Muscle layer of colon (tissue), 2 donors: ENCODE results near the gene SRF.
A peak's percentile ranks its signal among the peaks of the same experiment; 100 is the strongest.

Experiments used
- H3K27ac ChIP-seq: one replicate; pipeline ENCODE4 v1.7.0; 2013; ENCODE audit warnings: low read depth, mild to moderate bottlenecking, low read length, moderate library complexity
- H3K27me3 ChIP-seq, 2 donors: one replicate each; pipeline ENCODE4 v1.7.0; 2013; ENCODE audit warnings: low read length in 2 of 2, mild to moderate bottlenecking in 2 of 2; ENCODE audit not compliant: insufficient read depth in 2 of 2, control insufficient read depth in 1 of 2
- H3K36me3 ChIP-seq: one replicate; pipeline ENCODE4 v1.7.0; 2013; ENCODE audit warnings: mild to moderate bottlenecking, low read length; ENCODE audit not compliant: insufficient read depth
- H3K4me1 ChIP-seq: one replicate; pipeline ENCODE4 v1.7.0; 2013; ENCODE audit warnings: mild to moderate bottlenecking, low read length; ENCODE audit not compliant: insufficient read depth
- H3K4me3 ChIP-seq, 2 donors: one replicate each; pipeline ENCODE4 v1.7.0; 2013; ENCODE audit warnings: low read length in 2 of 2, low read depth in 1 of 2, mild to moderate bottlenecking in 1 of 2, moderate library complexity in 1 of 2
- H3K9ac ChIP-seq: one replicate; pipeline ENCODE4 v1.7.0; 2013; ENCODE audit warnings: low read length
- H3K9me3 ChIP-seq: one replicate; pipeline ENCODE4 v1.7.0; 2013; ENCODE audit warnings: mild to moderate bottlenecking, low read length
- donor health status: abdominal sarcoma.
- donor health status: Adenocarcinoma of cecum.

The SRF gene

DNA sequence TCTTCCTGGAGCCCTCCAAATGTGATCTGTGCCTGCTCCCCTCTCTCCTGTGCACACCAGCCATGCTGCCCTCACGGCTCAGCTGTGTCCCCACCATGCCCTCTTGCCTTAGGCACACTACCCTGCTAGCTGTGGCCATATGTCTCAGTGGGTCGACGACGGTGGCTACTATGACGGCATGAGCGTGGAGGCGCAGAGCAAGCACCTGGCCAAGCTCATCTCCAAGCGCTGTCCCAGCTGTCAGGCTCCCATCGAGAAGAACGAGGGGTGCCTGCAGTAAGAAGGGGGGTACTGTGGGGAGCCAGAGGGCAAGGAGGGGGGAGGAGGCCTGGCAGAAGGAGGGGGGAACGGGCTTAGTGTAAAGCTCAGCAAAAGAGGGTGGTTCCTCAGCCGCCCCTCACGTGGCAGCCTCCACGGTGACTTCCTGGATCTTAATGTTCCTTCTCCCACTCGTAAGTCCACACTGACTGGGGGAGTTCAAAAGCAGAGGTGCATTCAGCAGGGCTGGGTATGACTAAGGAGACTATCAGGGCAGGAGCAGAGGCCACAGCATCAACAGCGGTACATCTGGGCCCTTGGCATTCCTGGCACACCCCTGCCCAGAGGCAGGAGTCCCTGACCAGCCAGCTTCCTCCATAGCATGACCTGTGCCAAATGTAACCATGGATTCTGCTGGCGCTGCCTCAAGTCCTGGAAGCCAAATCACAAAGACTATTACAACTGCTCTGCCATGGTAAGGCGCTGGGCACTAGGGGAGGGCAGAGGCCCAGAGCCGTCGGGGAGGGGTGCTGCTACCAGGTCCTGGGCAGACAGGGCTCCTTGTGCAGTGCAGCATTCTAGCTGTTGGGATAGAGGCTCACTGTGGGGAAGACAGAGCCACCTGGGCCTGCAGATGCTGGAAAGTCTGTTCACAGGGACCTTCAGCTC lies 50.2 kb downstream of the SRF start:
- Histone ChIP-seq H3K9me3 (no peaks in the 10 kb centered on the region), H3K27ac (no peak overlapping the region), H3K9ac (no peak overlapping the region), H3K4me3 (no peak overlapping the region), H3K27me3 (no peaks in the 10 kb centered on the region), H3K36me3 (peaks cover 30% of the 10 kb centered on the region), H3K4me1 (no peaks in the 10 kb centered on the region)

GRCh38 chr6:43222418-43223059 lies 51.5 kb downstream of the SRF start:
- H3K27me3 ChIP-seq: no peaks in the 10 kb centered on the region
- H3K9ac ChIP-seq: no peak overlapping the region
- no peak overlapping the region for H3K27ac ChIP-seq
- H3K9me3 ChIP-seq: no peaks in the 10 kb centered on the region
- H3K36me3 ChIP-seq: peaks cover 24% of the 10 kb centered on the region
- no peak overlapping the region for H3K4me3 ChIP-seq
- no peaks in the 10 kb centered on the region for H3K4me1 ChIP-seq

DNA sequence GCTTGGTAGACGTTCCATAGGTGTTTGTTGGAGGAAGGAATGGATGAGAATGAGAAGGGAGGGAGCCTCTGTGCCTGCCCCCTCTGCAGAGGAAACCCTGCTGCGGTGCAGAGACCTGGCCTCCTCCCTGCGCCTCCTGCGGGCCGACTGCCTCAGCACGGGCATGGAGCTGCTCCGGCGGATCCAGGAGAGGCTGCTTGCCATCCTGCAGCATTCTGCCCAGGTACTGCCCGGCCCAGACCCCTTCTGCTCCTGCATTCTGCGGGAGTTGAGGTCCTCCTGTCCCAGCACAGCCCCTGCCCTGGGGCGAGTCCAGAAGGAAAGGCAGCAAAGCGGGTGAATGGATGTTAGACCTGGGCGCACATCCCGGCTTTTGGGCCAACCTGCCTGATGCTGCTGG lies 52.1 kb downstream of the SRF start:
- H3K36me3 ChIP-seq: peaks cover 24% of the 10 kb centered on the region

GRCh38 chr6:43226192-43226851 lies 55.3 kb downstream of the SRF start:
- no peak overlapping the region for H3K27ac ChIP-seq
- H3K9me3 ChIP-seq: no peaks in the 10 kb centered on the region
- peaks cover 4% of the 10 kb centered on the region for H3K36me3 ChIP-seq
- no peaks in the 10 kb centered on the region for H3K27me3 ChIP-seq
- no peak overlapping the region for H3K9ac ChIP-seq
- H3K4me1 ChIP-seq: peaks cover 11% of the 10 kb centered on the region
- H3K4me3 ChIP-seq: no peak overlapping the region

More for the DNA sequence above, 52.1 kb downstream of the SRF start:
- no peaks in the 10 kb centered on the region for H3K27me3 ChIP-seq
- peaks cover under 1% of the 10 kb centered on the region for H3K4me1 ChIP-seq
- H3K27ac ChIP-seq: no peak overlapping the region
- no peak overlapping the region for H3K4me3 ChIP-seq
- no peaks in the 10 kb centered on the region for H3K9me3 ChIP-seq
- no peak overlapping the region for H3K9ac ChIP-seq

DNA sequence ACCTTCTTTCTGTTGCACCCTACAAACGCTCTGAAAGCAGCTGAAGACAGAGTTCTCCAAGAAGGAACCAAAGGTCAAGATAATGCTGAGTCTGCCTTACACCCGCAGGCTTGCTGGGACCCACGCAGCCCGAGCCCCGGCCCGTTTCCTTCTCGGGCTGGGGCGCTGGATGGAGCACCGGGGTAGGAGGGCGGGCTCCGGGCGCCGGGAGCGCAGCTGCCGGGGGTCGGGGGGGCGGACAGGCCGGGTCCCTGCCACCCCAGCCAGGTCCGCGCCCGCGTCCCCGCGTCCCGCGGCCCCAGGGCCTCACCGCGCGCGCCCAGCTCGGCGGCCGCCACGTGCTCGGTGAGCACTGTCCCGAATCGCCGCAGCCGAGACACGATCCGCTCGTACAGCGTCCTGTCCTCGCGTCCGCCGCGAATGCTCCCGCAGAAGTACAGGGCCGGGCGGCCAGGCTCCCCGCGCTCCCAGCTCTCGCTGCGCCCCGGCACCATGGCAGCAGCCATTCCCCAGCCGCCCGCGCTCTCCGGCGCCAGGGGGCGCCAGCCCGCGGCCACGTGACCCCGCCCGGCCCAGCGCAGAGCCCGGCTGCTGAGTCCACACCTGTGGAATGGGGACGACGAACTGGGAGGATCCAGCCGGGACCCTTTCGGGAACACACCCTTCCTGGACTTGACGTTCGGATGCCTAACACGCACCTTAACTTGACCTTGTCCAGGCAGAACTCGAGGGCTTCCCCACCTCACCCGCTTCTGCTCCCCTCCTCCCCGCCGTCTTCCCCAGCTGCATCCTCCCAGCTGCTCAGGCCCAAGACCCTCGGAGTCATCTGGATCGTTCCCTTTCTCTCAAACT lies 58.1 kb downstream of the SRF start, which contains the start of gene DNPH1:
TSS of gene DNPH1 (minus strand) at position 531 of the 852 bp plus-strand sequence. CDS start at position 506, 25 bp downstream.
- no peaks in the 10 kb centered on the region for H3K36me3 ChIP-seq
- H3K27ac ChIP-seq: peak within 1 kb of the TSS; percentile 35

GRCh38 chr6:43229803-43230620 lies 58.9 kb downstream of the SRF start:
- Histone ChIP-seq H3K27ac (no peak overlapping the region), H3K4me3 (peak overlapping the region in 1 of 2 donors; percentile 55), H3K9ac (no peak overlapping the region), H3K4me1 (peaks cover 11% of the 10 kb centered on the region), H3K27me3 (peaks cover 0 to 1% of the 10 kb centered on the region in 2 donors), H3K36me3 (no peaks in the 10 kb centered on the region), H3K9me3 (no peaks in the 10 kb centered on the region)

More for the DNA sequence above, 58.1 kb downstream of the SRF start, which contains the start of gene DNPH1:
- peaks cover 11% of the 10 kb centered on the region for H3K4me1 ChIP-seq
- H3K9me3 ChIP-seq: no peaks in the 10 kb centered on the region
- no peaks in the 10 kb centered on the region for H3K27me3 ChIP-seq
- H3K4me3 ChIP-seq: peak within 1 kb of the TSS; percentile 55 to 66
- no peak within 1 kb of the TSS for H3K9ac ChIP-seq

GRCh38 chr6:43231053-43231452 lies 60.0 kb downstream of the SRF start:
- no peaks in the 10 kb centered on the region for H3K9me3 ChIP-seq
- no peak overlapping the region for H3K27ac ChIP-seq
- no peak overlapping the region for H3K4me3 ChIP-seq
- H3K9ac ChIP-seq: no peak overlapping the region
- peaks cover 0 to 3% of the 10 kb centered on the region in 2 donors for H3K27me3 ChIP-seq
- H3K4me1 ChIP-seq: peaks cover 11% of the 10 kb centered on the region
- no peaks in the 10 kb centered on the region for H3K36me3 ChIP-seq
